NCI-H2081 (cell line): ENCODE data around the gene ICE2.
A peak's percentile ranks its signal among the peaks of the same experiment; 100 is the strongest.
"Not testable (repeated sequence)": the region's sequence is repeated elsewhere in the genome, so short reads cannot be mapped to it uniquely, and the experiment has no call there.

Experiments used
- DNase-seq, 2 experiments: peaks; one replicate each; lab custom pipeline; 2025; lab: John Stamatoyannopoulos, UW

Gene ICE2

DNA sequence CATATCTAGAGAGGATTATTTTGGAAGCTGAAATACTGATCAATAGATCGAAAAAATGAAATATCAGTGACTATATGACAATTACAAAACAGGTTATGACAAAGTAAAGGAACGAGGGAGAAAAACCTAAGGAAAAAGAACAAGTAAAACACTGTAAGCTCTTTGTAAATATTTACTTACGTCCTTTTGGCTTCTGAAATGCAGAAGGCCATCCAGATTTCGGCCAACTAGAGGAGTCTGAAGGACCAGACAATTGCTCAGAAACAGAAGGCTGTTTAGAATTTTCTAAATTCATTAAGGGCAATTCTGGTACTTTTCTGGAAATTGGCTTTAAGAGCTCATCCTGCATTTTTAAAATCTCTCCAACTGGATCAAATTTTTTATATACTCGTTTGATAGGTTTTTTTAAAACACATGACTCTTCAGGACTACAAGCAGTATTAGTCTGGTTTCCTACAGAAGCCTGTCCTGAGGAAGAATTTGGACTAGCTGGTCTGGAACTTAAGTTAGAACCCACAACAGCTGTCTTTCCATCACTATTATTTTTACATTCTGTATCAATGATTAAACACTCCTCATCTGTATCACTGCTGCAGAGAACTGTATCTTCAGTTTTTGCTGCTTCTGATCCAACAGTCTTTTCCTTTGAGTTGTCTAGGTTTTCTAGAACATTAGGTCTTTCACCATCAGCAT lies 30.1 kb downstream of the ICE2 start:
- no peak for DNase-seq

DNA sequence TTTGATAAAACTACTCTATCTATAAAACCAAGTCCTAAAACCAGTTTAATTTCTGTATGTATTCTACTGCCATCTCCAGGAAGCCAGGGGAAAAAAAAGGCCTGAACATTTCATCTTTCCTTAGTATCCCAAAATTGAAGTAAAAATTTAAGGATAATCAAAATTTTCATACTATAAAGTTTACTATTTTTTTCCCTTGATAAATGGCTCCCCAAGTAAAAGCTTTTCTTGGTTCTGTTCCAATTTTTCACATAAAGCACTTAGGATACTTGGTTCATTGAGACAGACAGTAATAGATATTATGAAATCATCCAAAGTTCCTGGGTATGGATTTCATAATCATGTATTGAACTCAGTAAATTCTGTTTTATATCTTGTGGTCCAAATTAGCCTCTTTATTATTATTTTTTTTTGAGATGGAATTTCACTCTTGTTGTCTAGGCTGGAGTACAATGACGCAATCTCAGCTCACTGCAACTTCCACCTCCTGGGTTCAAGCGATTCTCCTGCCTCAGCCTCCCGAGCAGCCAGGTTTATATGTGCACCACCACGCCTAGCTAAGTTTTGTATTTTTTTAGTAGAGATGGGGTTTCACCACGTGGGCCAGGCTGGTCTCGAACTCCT lies 34.5 kb downstream of the ICE2 start:
- DNase-seq, result peak in 1 of 2 experiments; percentile 24

DNA sequence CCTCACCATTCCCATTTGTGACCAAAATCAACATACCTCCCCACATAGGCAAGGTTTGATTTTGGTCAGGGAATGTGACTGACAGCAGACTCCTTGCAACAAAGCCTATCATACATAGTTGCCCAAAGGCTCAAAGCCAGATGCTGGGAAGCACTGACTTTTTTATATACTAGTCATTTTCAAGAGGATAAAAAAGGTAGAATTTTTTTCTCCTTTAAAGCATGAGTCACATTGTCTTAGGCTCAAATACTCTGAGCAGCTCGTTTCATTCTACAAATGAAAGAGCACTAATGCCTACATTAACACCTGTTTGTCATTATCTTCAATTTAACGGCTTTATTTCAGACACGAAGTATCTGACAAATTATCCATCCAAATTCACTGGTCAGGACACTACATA lies 36.2 kb downstream of the ICE2 start:
- DNase-seq, result peak in 1 of 2 experiments; percentile 9

DNA sequence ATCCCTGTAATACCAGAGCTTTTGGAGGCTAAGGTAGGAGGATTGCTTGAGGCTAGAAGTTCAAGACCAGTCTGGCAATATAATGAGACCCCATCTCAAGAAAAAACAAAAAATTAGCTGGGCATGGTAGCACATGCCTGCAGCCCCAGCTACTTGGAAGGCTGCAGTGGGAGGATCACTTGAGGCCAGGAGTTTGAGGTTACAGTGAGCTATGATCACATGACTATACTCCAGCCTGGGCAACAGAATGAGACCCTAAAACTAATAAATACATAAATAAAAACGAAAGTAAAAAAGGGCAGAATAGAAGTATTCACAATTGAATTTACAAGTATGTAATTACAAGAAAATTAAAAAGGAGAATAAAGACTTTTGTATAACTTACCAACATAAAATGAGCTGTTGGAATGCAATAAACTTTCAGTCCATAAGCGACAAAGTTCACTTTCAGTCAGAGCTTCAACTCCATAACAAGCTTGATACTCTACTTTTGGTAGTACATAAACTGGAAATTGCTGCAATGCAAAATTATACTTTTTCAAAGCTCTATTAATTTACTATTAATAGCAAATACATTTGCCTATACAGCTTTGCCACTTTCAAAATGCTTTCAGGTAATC lies 36.8 kb downstream of the ICE2 start:
- DNase-seq, result no peak

DNA sequence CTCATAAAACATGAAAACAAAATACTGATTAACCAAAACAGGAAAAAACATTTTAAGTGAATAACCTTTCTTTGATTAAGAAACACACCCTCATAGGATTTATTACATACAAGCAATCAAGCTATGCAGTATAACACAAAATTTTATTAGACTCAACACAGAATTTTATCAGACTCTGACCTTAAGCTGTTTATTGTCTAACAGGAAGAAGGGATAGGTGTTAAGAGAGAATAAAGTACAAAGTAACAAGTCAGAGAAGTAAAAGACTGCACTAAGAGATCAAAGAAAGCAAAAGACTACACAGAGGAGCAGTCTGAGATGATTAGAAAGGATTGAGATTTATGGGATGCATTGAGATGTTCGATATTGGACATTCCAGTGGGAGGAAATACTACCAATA lies 37.6 kb downstream of the ICE2 start:
- no peak for DNase-seq

DNA sequence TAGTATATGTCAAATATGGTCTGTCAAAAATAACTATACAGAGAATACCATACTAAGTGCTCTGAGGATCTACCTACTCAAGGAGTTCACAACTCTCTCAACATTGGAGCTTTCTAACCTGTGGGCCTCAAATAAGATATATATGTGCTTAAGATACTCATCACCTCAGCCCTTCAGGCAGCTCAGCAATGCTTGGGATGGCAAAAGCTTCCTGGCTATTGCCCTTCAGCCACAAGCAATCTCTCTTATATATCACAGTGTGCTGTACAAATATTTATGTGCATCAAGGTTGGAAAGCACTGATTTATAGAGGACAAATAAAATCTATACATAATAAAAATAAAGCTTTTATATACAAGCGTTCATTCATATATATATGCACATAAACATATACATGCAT lies 40.3 kb downstream of the ICE2 start:
- no peak for DNase-seq

DNA sequence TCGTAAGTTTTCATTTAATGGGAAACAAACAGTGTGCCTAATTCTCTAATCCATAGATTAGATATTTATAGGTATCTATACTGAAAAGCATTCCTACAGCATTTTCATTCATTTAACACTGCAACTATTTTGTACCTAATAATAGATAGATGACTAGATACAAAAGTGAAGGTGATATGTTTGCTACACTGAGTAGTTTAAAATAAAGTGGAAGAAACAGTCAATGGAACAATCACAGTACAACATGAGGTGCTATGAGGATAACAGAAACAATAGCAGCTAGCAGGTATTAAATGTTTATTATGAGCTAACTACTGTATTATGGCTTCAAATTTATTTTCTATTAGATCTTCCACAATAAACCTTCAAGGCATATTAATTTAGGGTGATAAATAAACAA lies 50.0 kb downstream of the ICE2 start:
- no peak for DNase-seq

DNA sequence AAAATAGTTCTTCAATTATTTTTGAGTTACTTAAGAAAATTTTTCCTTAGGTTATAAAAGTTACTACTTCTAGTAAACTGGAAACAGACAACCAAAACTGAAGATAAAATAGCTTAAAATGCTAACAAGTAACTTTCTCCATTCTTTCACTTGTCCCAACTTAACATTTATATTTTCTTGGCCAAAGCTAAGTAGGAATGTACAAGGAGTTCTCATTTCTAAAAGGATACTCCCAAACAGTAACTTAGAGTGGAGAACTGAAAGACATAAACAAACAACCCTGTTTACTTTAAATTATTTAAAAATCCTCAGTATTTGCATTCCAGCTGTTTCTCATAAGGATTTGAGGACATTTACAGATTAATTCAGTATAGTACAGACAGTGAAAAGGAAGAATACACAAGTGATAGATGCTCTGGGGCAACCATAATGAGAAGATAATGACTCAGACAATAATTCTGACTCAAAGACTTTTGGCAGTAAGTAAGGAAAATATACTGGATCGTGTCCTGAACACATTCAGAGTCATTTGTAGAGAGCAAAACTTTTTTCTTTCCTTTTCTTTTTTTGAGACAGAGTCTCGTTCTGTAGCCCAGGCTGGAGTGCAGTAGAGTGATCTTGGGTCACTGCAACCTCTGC lies 52.0 kb downstream of the ICE2 start:
- no peak for DNase-seq

DNA sequence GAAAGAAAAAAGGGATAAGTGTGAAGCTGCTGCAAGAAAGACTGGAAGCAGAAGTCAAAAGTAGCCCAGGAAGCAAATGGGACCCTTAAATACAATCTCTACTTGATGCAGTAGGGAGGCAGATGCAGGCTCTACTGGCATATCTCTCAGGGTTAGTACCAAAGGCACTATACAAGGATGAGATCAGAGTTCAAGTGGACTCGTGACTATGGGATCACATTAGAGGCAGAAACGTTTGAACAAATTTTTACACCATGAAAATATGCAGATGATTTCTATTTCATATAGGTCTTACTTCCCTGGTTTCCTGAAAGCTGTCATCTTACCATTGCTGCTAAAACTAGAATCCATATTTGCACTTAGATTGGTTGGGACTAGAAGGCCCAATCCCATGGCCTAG lies 53.5 kb downstream of the ICE2 start:
- no peak for DNase-seq

DNA sequence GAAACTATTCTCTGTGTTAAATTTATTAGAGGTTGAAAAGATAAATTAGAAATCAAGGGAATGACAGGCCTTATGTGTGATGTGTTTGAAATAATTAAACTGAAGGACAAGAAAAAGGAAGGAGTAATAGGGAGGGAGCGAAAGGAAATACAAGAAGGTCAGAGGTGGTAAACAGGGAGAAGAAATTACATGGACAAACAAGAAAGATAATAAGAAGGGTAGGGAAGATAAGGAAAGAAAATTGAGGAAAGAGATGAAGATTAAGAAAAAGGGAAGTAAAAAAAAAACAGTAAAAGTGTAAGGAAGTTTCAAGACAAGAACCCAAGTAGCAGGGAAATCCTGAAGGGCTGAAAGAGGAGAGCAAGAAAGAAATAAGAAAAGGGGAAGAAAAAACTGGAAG lies 54.9 kb downstream of the ICE2 start:
- no peak for DNase-seq

DNA sequence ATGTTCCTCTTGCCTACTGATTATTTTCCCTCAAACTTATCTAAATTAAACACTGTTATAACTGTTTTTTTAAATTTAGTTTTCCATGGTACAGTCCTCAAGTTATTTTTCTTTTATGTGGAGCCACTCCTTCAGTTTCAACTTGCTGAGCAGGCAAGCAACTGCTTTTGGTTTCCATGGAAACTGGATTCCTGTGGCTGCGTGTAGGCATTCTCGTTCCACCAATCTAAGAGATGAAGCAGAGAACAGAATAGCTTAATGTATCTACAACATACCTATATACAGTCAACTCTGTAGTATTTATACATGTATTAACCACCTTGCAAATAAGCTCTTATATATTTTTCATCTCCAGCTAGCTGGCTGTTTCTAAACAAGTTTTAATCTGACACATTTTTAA lies 55.4 kb downstream of the ICE2 start:
- DNase-seq, result no peak

DNA sequence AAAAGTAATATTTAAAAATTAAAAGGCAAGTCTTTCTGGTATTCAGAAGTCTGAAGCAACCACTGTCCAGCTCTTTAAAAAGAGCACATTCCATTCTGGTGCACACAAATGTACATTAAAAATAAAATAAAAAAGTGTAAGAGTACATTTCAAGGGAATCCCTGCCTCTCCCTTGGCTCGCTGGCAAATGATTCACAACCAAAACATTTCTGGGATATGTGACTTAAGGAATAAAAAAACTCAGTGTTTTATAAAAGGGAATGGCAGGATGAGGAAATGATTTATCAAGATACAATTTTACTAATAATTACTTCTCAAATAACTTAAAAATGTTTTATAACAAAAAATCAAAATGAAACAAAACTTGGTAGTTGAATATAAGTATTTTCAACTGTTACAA lies 57.4 kb downstream of the ICE2 start:
- no peak for DNase-seq

DNA sequence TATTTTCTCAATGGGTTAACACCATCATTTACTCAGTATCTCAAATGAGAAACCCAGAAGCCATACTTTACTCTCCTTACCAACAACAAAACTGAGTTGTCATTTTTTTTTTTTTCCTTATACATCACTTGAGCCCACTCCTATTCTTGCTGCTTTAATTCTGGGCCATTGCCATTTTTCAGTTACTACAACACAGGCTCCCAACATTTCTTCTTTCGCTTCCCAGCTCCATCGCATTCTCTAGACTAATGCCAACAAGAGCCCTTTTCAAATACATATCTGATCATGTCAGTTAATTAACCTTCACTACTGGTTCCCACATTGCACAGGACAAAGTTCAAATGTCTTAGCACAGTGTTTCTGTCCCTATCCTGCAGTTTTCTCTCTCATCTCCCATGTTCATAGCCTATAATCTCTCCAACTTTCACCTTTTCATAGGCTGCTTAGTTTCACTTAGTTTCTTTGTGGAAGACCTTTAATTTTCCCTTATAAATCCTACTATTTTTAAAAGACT lies 58.7 kb downstream of the ICE2 start:
- DNase-seq, result no peak

DNA sequence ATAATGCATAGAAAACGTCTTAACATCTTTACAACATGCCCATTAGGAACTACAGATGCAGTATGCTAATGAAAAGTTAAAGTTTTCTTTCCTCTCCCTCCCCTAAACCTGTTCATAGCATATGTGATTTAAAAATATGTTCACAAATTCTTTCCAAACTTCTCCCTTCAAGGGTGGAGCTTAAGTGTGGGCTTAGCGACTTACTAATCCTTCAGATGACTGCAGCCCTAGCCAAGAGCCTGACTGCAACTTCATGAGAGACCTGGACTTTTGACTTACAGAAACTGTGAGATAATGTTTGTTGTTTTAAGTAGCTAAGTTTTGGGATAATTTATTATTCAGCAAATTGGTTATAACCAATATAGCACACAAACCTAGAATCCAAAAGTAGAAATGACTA lies 59.2 kb downstream of the ICE2 start:
- no peak for DNase-seq

DNA sequence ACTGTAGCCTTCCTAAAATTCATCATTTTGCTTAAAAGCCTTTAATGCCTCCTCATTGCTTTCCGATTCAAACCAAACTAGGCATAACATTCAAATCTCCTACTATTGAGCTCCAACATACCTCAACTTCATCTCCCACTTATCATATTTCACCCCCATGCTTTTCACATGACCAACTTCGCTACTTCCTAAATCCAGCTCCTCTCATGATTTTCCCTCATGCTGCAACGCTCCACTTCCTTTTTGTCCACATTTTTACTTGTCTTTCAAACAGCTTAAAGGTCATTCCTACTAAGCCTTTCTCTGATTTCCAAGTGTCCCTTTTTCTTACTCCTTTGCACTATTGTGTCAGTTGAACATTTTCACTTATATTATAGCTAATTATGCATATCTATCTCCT lies 60.8 kb downstream of the ICE2 start:
- no peak for DNase-seq

DNA sequence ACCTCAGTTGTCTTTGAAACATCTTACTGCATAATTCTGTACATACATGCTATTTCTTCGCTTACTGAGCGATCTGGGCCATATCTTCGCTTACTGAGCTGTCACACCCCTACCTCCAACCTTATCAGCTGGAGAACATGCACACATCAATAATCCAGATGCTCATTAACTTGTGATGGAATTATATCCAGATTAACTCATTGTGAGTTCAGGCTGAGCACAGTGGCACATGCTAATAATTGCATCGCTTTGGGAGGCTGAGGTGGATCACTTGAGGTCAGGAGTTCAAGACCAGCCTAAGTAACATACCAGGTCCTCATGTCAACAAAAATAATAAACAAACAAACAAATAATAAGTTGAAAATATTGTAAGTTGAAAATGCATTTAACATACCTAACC lies 61.8 kb downstream of the ICE2 start:
- no peak for DNase-seq

DNA sequence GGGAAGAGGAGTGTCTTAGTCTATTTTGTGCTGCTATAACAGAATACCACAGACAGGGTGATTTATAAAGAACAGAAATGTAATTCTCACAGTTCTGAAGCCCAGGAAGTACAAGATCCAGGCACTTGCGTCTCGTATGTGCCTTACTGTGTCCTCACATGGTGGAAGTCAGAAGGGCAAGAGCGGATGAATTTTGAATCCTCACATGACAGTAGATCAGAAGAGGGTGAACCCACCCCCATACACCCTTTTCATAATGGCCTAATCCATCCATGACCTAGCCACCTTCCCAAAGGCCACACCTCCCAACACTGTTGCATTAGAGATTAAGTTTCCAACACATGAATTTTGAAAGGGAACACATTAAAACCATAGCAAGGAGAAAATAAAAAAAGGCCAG lies 62.5 kb downstream of the ICE2 start:
- DNase-seq, result no peak

DNA sequence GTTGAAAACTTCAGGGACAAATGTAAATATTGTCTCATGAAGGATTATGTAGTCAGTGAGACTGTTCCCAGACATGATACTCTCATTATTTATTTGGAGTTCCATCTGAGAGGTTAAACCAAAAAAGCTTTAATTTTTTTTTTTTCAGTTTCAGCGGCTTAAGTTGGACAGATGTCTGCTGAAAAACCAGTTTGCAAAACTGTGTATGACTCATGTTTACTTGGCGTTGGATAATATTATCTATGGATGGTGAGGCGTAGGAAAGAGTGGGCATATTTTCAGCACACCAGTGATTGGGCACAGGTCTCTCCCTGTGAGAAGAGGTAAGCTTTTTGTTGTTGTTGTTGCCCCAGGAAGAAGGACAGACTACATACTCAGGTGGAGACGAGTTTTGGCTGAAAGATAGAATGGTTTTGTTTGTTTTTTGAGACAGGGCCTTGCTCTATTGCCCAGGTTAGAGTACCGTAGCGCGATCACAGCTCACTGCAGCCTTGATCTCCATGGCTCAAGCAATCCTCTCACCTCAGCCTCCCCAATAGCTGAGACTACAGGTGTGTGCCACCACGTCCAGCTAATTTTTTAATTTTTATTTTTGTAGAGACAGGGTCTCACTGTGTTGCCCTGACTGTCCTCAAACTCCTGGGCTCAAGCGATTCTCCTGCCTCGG lies 64.8 kb downstream of the ICE2 start:
- DNase-seq, result no peak

DNA sequence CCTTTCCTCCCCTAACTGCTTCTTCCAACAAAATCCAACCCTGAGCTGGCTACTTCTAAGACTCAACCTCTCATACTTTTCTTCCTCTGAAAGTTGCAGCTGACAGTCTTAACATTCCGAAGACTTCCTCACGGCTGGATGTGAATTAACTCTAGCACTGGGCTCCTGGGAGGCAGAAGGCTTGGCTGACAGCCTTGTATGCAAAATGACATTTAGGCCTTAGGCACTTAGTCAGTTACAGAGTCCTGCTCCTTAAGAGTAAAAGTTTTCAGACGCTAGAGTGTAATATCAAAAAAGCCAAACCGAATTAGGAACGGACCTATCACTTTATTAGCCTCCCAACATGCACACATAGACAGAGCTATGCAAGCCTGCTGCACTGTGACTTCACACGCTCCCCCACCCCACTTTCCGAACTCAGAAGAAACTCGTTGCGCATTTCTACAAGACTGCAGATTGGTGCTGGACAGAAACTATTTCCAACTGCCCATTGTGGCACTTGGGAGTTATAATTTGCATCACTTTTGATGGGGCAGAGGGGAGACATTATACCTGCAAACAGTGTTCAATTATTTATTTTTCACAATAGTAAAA lies 65.6 kb downstream of the ICE2 start:
- DNase-seq, result no peak

DNA sequence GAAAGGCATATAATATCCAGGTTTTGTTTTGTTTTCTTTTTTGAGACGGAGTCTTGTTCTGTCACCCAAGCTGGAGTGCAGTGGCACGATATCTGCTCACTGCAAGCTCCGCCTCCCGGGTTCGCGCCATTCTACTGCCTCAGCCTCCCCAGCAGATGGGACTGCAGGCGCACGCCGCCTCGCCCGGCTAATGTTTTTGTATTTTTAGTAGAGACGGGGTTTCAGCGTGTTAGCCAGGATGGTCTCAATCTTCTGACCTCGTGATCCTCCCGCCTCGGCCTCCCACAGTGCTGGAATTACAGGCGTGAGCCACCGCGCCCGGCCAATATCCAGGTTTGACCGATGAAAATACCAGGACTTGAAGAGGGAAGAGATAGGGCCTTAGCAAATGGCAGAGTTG lies 66.1 kb downstream of the ICE2 start:
- DNase-seq, result not testable (repeated sequence)

DNA sequence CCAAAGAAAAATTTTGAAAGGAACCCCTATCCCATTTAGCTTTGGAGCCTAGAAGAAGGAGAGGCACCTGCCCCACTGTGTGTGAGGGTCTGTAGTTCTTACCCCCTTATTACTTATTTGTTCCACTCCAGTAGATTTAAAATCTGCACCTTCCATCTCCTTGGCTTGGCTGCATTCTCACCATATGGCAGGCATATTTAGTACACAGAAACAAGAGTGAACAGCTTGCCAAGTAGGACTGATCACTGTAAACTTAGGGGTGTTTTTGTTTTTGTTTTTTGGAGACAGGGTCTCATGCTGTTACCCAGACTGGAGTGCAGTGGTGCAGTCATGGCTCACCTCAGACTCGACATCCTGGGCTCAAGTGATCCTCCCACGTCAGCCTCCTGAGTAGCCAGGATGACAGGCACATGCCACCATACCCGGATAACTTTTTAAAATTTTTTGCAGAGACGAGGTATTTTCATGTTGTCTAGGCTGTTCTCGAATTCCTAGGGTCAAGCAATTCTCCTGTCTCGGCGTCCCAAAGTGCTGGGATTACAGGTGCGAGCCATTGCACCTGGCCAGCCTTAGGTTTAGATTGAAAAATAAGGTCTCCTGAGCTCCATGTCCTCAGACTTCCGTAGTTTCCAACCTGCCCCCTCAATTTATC lies 67.0 kb downstream of the ICE2 start:
- no peak for DNase-seq
